ENCODE data around the gene GALNT5.
"Not testable (repeated sequence)": the region's sequence is repeated elsewhere in the genome, so short reads cannot be mapped to it uniquely, and the experiment has no call there.

Gene GALNT5

GRCh38 chr2:157252529-157252928 is 5.0 kb upstream of the GALNT5 start:
- no peak for DNase-seq

- DNase-seq = no peak
Measured at GRCh38 chr2:157254041-157254440, 3.5 kb upstream of the GALNT5 start.

GRCh38 chr2:157255746-157256145 is 1.8 kb upstream of the GALNT5 start:
- no peak for DNase-seq

GRCh38 chr2:157256626-157257025 is 879 bp upstream of the GALNT5 start:
- DNase-seq = no peak

- DNase-seq = no peak
Measured at GRCh38 chr2:157258520-157259326, 1.2 kb downstream of the GALNT5 start.

GRCh38 chr2:157259386-157259785 is 1.9 kb downstream of the GALNT5 start:
- no peak for DNase-seq

- DNase-seq = no peak
Measured at GRCh38 chr2:157259960-157260359, 2.5 kb downstream of the GALNT5 start.

- DNase-seq = no peak
Measured at GRCh38 chr2:157260533-157261198, 3.2 kb downstream of the GALNT5 start.

- peak; percentile 51 for DNase-seq
Measured at GRCh38 chr2:157261199-157261782, 3.8 kb downstream of the GALNT5 start.

GRCh38 chr2:157262248-157262647 is 4.7 kb downstream of the GALNT5 start:
- no peak for DNase-seq

- DNase-seq = peak; percentile 54
Measured at GRCh38 chr2:157264099-157264498, 6.6 kb downstream of the GALNT5 start.

GRCh38 chr2:157265825-157266224 is 8.3 kb downstream of the GALNT5 start:
- DNase-seq = no peak

GRCh38 chr2:157267476-157267875 is 10.0 kb downstream of the GALNT5 start:
- DNase-seq = no peak

- DNase-seq = no peak
Measured at GRCh38 chr2:157269060-157269459, 11.6 kb downstream of the GALNT5 start.

GRCh38 chr2:157269922-157270321 is 12.4 kb downstream of the GALNT5 start:
- DNase-seq = no peak

- DNase-seq = no peak
Measured at GRCh38 chr2:157271590-157272203, 14.2 kb downstream of the GALNT5 start.

- DNase-seq = not testable (repeated sequence)
Measured at GRCh38 chr2:157279311-157279710, 21.8 kb downstream of the GALNT5 start.

- no peak for DNase-seq
Measured at GRCh38 chr2:157281316-157281715, 23.8 kb downstream of the GALNT5 start.

GRCh38 chr2:157283468-157283867 is 26.0 kb downstream of the GALNT5 start:
- DNase-seq = no peak

GRCh38 chr2:157287160-157287559 is 29.7 kb downstream of the GALNT5 start:
- no peak for DNase-seq

- DNase-seq = no peak
Measured at GRCh38 chr2:157290525-157290924, 33.0 kb downstream of the GALNT5 start.

GRCh38 chr2:157291018-157291417 is 33.5 kb downstream of the GALNT5 start:
- DNase-seq = no peak

GRCh38 chr2:157292853-157293252 is 35.3 kb downstream of the GALNT5 start:
- no peak for DNase-seq

- DNase-seq = no peak
Measured at GRCh38 chr2:157296490-157296889, 39.0 kb downstream of the GALNT5 start.
